Adrenal gland (tissue), 5 donors: ENCODE results near the gene PRR3.
"Not testable (repeated sequence)": the region's sequence is repeated elsewhere in the genome, so short reads cannot be mapped to it uniquely, and the experiment has no call there.

Experiments
- POLR2A ChIP-seq, 2 donors: fragments of 450-650 bp; IDR thresholded peaks; one replicate each; pipeline ENCODE4 v1.6.1; 2017; ENCODE audit warnings: antibody characterized with exemption in 2 of 2, mild to moderate bottlenecking in 2 of 2, moderate library complexity in 1 of 2
- TF ChIP-seq, protein P1 (sequence below), 6 experiments: fragments of 450-650 bp in 4 of 6; fragments of 200-600 bp in 2 of 6; sonication (generic) in 1 of 6; IDR thresholded peaks; 1 replicate in 5 of 6; 2 replicates in 1 of 6; pipeline versions ENCODE4 v1.5.1 to v1.8.0; 2016 to 2021; ENCODE audit warnings: antibody characterized with exemption in 6 of 6, mild to moderate bottlenecking in 2 of 6, moderate library complexity in 1 of 6
- donor health status: DM: no; HTN: no; CAD: no.

DNA sequence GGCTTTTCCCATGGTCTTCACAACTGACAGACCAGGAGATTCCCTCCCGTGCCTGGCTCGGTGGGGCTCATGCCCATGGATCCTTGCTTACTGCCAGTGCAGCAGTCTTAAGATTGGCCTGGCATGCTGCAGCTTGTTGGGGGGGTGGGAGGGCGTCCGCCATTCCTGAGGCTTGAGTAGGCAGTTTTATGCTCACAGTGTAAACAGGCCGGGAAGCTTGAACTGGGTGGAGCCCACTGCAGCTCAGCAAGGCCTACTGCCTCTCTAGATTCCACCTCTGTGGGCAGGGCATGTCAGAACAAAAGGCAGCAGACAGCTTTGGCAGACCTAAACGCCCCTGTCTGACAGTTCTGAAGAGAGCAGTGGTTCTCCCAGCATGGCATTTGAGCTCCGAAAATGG is 36.0 kb upstream of the PRR3 start:
- TF ChIP-seq, protein P1, sequence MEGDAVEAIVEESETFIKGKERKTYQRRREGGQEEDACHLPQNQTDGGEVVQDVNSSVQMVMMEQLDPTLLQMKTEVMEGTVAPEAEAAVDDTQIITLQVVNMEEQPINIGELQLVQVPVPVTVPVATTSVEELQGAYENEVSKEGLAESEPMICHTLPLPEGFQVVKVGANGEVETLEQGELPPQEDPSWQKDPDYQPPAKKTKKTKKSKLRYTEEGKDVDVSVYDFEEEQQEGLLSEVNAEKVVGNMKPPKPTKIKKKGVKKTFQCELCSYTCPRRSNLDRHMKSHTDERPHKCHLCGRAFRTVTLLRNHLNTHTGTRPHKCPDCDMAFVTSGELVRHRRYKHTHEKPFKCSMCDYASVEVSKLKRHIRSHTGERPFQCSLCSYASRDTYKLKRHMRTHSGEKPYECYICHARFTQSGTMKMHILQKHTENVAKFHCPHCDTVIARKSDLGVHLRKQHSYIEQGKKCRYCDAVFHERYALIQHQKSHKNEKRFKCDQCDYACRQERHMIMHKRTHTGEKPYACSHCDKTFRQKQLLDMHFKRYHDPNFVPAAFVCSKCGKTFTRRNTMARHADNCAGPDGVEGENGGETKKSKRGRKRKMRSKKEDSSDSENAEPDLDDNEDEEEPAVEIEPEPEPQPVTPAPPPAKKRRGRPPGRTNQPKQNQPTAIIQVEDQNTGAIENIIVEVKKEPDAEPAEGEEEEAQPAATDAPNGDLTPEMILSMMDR (IDR thresholded peaks at IDR 0.05), result not testable (repeated sequence)
- not testable (repeated sequence) for TF ChIP-seq POLR2A (IDR thresholded peaks at IDR 0.05)
